Measurements from ENCODE around the gene LAMA1.

Gene LAMA1

DNA sequence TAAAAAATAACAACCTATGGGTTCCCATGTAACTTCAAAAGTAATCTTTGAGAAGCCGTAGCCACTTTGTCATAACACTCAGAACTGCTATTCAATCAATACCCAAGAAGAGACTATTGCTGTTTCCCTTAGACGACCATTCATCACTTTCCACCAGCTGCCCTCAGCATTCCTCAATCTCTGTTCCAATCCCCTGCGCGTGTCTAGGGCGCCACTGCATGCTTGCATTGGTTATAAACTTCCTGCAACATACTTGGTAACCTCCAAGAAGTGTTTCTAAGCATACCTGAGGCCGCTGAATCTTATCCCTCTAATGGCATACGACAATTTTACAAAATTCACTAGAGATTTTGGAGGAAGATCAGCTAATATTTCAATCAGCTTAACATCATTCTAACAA is 134.2 kb downstream of the LAMA1 start:
- DNase-seq: no peak
- Histone ChIP-seq H2AFZ (ENCODE audit: low read length) (no peak overlapping the region), H3K4me2 (ENCODE audit: low read depth, low read length) (no peak overlapping the region), H3K4me3 (ENCODE audit: low read length) (no peak overlapping the region), H3K36me3 (replicated peaks; ENCODE audit: insufficient read depth, low read length) (no peaks in the 10 kb centered on the region), H3K9me3 (replicated peaks; ENCODE audit: insufficient read depth, low read length) (no peaks in the 10 kb centered on the region), H3F3A (ENCODE audit: insufficient read depth, low read length) (no peaks in the 10 kb centered on the region), H3K4me1 (ENCODE audit: low read length) (no peaks in the 10 kb centered on the region), H3K9me2 (replicated peaks; ENCODE audit: insufficient read depth, low read length) (no peaks in the 10 kb centered on the region), H4K20me1 (ENCODE audit: insufficient read depth, low read length) (no peaks in the 10 kb centered on the region), H3K9ac (ENCODE audit: low read length) (no peak overlapping the region), H3K27ac (ENCODE audit: low read length) (no peak overlapping the region), H3K79me2 (ENCODE audit: low read length) (no peaks in the 10 kb centered on the region), H3K27me3 (replicated peaks; ENCODE audit: insufficient read depth, low read length) (no peaks in the 10 kb centered on the region)
- TF ChIP-seq, protein P1, sequence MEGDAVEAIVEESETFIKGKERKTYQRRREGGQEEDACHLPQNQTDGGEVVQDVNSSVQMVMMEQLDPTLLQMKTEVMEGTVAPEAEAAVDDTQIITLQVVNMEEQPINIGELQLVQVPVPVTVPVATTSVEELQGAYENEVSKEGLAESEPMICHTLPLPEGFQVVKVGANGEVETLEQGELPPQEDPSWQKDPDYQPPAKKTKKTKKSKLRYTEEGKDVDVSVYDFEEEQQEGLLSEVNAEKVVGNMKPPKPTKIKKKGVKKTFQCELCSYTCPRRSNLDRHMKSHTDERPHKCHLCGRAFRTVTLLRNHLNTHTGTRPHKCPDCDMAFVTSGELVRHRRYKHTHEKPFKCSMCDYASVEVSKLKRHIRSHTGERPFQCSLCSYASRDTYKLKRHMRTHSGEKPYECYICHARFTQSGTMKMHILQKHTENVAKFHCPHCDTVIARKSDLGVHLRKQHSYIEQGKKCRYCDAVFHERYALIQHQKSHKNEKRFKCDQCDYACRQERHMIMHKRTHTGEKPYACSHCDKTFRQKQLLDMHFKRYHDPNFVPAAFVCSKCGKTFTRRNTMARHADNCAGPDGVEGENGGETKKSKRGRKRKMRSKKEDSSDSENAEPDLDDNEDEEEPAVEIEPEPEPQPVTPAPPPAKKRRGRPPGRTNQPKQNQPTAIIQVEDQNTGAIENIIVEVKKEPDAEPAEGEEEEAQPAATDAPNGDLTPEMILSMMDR (IDR thresholded peaks at IDR 0.05; ENCODE audit: low read length): no peak
- TF ChIP-seq EZH2 (optimal IDR thresholded peaks at IDR 0.05; ENCODE audit: low read depth, low read length) (no peak), EZH2phosphoT487 (IDR thresholded peaks at IDR 0.05; ENCODE audit: low read length) (no peak)

DNA sequence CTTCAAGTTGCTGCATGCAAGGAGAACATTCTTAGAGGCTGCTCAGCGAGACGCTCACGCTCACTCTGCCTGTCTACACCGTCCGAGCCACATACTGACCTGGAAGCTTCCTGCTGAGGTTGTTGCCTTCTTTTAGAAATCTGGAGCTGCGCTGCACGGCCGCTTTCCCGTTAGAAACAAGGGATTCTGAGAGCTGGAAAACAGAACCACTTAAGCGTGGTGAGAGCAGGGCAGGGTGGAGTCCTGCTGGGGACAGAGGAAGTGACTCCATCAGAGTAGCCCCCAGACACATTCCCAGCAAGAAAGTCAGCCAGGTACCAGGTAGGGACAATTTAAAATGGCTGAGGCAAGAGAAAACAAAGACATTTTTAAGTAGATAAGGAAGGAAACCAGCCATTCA is 135.2 kb downstream of the LAMA1 start:
- DNase-seq: no peak
- no peak overlapping the region for H3K9ac ChIP-seq (ENCODE audit: low read length)
- no peaks in the 10 kb centered on the region for H3K4me1 ChIP-seq (ENCODE audit: low read length)
- H3K4me3 ChIP-seq (ENCODE audit: low read length): no peak overlapping the region
- no peak overlapping the region for H3K27ac ChIP-seq (ENCODE audit: low read length)
- no peaks in the 10 kb centered on the region for H4K20me1 ChIP-seq (ENCODE audit: insufficient read depth, low read length)
- no peak overlapping the region for H3K4me2 ChIP-seq (ENCODE audit: low read depth, low read length)
- no peaks in the 10 kb centered on the region for H3K9me2 ChIP-seq (replicated peaks; ENCODE audit: insufficient read depth, low read length)
- H3K9me3 ChIP-seq (replicated peaks; ENCODE audit: insufficient read depth, low read length): no peaks in the 10 kb centered on the region
- H3F3A ChIP-seq (ENCODE audit: insufficient read depth, low read length): no peaks in the 10 kb centered on the region
- no peak overlapping the region for H2AFZ ChIP-seq (ENCODE audit: low read length)
- no peaks in the 10 kb centered on the region for H3K36me3 ChIP-seq (replicated peaks; ENCODE audit: insufficient read depth, low read length)
- no peak for TF ChIP-seq EZH2phosphoT487 (IDR thresholded peaks at IDR 0.05; ENCODE audit: low read length)
- TF ChIP-seq EZH2 (optimal IDR thresholded peaks at IDR 0.05; ENCODE audit: low read depth, low read length): no peak
- TF ChIP-seq, protein P1 (IDR thresholded peaks at IDR 0.05; ENCODE audit: low read length): no peak
- no peaks in the 10 kb centered on the region for H3K27me3 ChIP-seq (replicated peaks; ENCODE audit: insufficient read depth, low read length)
- H3K79me2 ChIP-seq (ENCODE audit: low read length): no peaks in the 10 kb centered on the region

DNA sequence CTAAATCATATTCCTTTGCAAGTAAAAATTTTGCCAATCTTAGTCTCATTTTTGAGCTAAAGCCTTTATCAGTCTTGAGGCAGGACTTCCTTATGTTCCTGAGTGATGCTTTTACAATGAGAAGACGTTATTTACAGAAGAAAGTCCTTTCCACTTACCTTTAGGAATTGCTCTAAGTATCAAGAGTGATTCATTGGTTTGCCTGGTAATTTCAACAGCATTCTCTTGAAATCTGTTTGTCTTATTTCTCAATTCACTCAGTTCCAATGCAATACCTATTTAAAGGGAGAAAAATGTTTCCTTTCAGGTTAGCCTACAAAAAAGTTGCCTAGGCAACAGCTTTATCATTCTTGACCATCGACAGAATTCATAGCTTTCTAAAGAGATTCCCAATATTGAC is 137.2 kb downstream of the LAMA1 start:
- Histone ChIP-seq H3K9me2 (replicated peaks; ENCODE audit: insufficient read depth, low read length) (no peaks in the 10 kb centered on the region), H4K20me1 (ENCODE audit: insufficient read depth, low read length) (no peaks in the 10 kb centered on the region), H2AFZ (ENCODE audit: low read length) (no peak overlapping the region), H3K79me2 (ENCODE audit: low read length) (no peaks in the 10 kb centered on the region), H3K36me3 (replicated peaks; ENCODE audit: insufficient read depth, low read length) (no peaks in the 10 kb centered on the region), H3K9ac (ENCODE audit: low read length) (no peak overlapping the region), H3K4me3 (ENCODE audit: low read length) (no peak overlapping the region), H3K4me1 (ENCODE audit: low read length) (no peaks in the 10 kb centered on the region), H3F3A (ENCODE audit: insufficient read depth, low read length) (no peaks in the 10 kb centered on the region), H3K9me3 (replicated peaks; ENCODE audit: insufficient read depth, low read length) (no peaks in the 10 kb centered on the region), H3K27ac (ENCODE audit: low read length) (no peak overlapping the region), H3K27me3 (replicated peaks; ENCODE audit: insufficient read depth, low read length) (no peaks in the 10 kb centered on the region), H3K4me2 (ENCODE audit: low read depth, low read length) (no peak overlapping the region)
- no peak for TF ChIP-seq EZH2phosphoT487 (IDR thresholded peaks at IDR 0.05; ENCODE audit: low read length)
- TF ChIP-seq EZH2 (optimal IDR thresholded peaks at IDR 0.05; ENCODE audit: low read depth, low read length): no peak
- TF ChIP-seq, protein P1 (IDR thresholded peaks at IDR 0.05; ENCODE audit: low read length): no peak
- DNase-seq: no peak

Data from MM.1S (cell line).